NCI-H748 treated with DMSO at 0.1 percent for 48 hours (cell line): ENCODE results near the gene ZNF248.
"Not testable (repeated sequence)": the region's sequence is repeated elsewhere in the genome, so short reads cannot be mapped to it uniquely, and the experiment has no call there.

Experiments used
- DNase-seq: peaks from one replicate; lab custom pipeline; 2025; lab: John Stamatoyannopoulos, UW

ZNF248 gene

GRCh38 chr10:37741831-37742230 is 115.6 kb downstream of the ZNF248 start:
- DNase-seq, result no peak

GRCh38 chr10:37739181-37739580 is 118.2 kb downstream of the ZNF248 start:
- DNase-seq, result no peak

DNA sequence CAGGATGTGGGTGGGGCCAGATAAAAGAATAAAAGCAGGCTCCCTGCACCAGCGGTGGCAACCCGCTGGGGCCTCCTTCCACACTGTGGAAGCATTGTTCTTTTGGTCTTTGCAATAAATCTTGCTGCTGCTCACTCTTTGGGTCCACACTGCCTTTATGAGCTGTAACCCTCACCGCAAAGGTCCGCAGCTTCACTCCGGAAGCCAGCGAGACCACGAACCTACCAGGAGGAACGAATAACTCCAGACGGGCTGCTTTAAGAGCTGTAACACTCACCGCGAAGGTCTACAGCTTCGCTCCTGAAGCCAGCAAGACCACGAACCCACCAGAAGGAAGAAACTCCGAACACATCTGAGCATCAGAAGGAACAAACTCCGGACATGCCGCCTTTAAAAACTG is 119.2 kb downstream of the ZNF248 start:
- not testable (repeated sequence) for DNase-seq

GRCh38 chr10:37737336-37737735 is 120.1 kb downstream of the ZNF248 start:
- no peak for DNase-seq

DNA sequence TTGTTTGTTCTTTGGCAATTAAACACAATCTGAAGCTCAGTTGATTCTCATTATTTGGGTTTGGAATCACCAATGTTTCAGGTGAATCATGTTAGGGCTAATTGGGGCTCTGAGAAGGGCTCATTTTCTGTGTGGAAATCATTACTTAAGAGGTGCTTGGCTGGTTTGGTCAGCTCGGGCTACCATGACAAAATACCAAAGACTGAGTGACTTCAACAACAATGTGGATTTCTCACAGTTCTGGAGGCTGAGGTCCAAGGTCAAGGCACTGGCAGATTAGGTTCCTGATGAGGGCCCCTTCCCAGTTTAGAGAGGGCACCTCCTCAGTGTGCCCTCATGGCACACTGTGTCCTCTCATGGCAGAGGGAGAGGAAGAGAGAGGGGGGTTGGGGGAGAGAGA is 121.3 kb downstream of the ZNF248 start:
- DNase-seq, result no peak

GRCh38 chr10:37734971-37735370 is 122.4 kb downstream of the ZNF248 start:
- DNase-seq, result no peak
